T-helper 2 cell treated with Interferon-gamma antibody and Interleukin-4, amounts not matched to agents 100 ng/mL and 5 ng/mL, for 36 hours (primary cell): ENCODE results near the gene CAMTA1. TPM values are rescaled to one million over a fixed set of nuclear protein-coding genes. Genes with fewer than 3 reads are reported as not detected.
"Not testable (repeated sequence)": the region's sequence is repeated elsewhere in the genome, so short reads cannot be mapped to it uniquely, and the experiment has no call there.

Experiments
- intact Hi-C: fragments of 100-400 bp; cut with micrococcal nuclease; formaldehyde crosslinking; loops from one replicate; pipeline ENCODE4 v1.15.1; 2023
- total RNA-seq: library from RNA; stranded (reverse); gene quantifications from 2 replicates; pipeline ENCODE4 v1.2.3, GENCODE V29; 2022

Gene CAMTA1
- total RNA-seq, 1 donor from 2014 or later, result 40.7 TPM

GRCh38 chr1:7679159-7679872 is 894.1 kb downstream of the CAMTA1 start:
- intact Hi-C loops, result no loop called here

GRCh38 chr1:7679873-7680206 is 894.6 kb downstream of the CAMTA1 start:
- intact Hi-C loops, result no loop called here

GRCh38 chr1:7680207-7680954 is 895.1 kb downstream of the CAMTA1 start:
- intact Hi-C loops, result no loop called here

GRCh38 chr1:7680955-7681268 is 895.7 kb downstream of the CAMTA1 start:
- intact Hi-C loops, result no loop called here

GRCh38 chr1:7681401-7681800 is 896.1 kb downstream of the CAMTA1 start:
- intact Hi-C loops, result no loop called here

- intact Hi-C loops, result no loop called here
Observed at GRCh38 chr1:7683521-7683920, 898.3 kb downstream of the CAMTA1 start.

- intact Hi-C loops, result no loop called here
Observed at GRCh38 chr1:7684132-7684531, 898.9 kb downstream of the CAMTA1 start.

GRCh38 chr1:7684861-7685635 is 899.8 kb downstream of the CAMTA1 start:
- intact Hi-C loops, result no loop called here

GRCh38 chr1:7686301-7686850 is 901.1 kb downstream of the CAMTA1 start:
- intact Hi-C loops, result no loop called here

GRCh38 chr1:7687411-7687810 is 902.2 kb downstream of the CAMTA1 start:
- intact Hi-C loops, result no loop called here

GRCh38 chr1:7688659-7689058 is 903.4 kb downstream of the CAMTA1 start:
- intact Hi-C loops, result no loop called here

GRCh38 chr1:7689307-7689706 is 904.1 kb downstream of the CAMTA1 start:
- intact Hi-C loops, result not testable (repeated sequence)

- intact Hi-C loops, result no loop called here
Observed at GRCh38 chr1:7690076-7690475, 904.8 kb downstream of the CAMTA1 start.

- intact Hi-C loops, result no loop called here
Observed at GRCh38 chr1:7690496-7691182, 905.4 kb downstream of the CAMTA1 start.

GRCh38 chr1:7691576-7691975 is 906.3 kb downstream of the CAMTA1 start:
- intact Hi-C loops, result no loop called here

- intact Hi-C loops, result no loop called here
Observed at GRCh38 chr1:7692005-7692404, 906.8 kb downstream of the CAMTA1 start.

GRCh38 chr1:7693037-7693436 is 907.8 kb downstream of the CAMTA1 start:
- intact Hi-C loops, result not testable (repeated sequence)

GRCh38 chr1:7693662-7694061 is 908.4 kb downstream of the CAMTA1 start:
- intact Hi-C loops, result no loop called here

- intact Hi-C loops, result no loop called here
Observed at GRCh38 chr1:7694600-7695496, 909.6 kb downstream of the CAMTA1 start.

- intact Hi-C loops, result no loop called here
Observed at GRCh38 chr1:7695497-7696117, 910.4 kb downstream of the CAMTA1 start.
